HG02588 (cell line): ENCODE data around the gene ADAM11.
"Not testable (repeated sequence)": the region's sequence is repeated elsewhere in the genome, so short reads cannot be mapped to it uniquely, and the experiment has no call there.

Experiments used
- ATAC-seq: cut with Tn5 transposase; IDR thresholded peaks from one replicate; pipeline ENCODE4 v1.9.1; 2021; ENCODE audit warnings: mild to moderate bottlenecking, moderate library complexity; ENCODE audit not compliant: unreplicated experiment

The ADAM11 gene, protein sequence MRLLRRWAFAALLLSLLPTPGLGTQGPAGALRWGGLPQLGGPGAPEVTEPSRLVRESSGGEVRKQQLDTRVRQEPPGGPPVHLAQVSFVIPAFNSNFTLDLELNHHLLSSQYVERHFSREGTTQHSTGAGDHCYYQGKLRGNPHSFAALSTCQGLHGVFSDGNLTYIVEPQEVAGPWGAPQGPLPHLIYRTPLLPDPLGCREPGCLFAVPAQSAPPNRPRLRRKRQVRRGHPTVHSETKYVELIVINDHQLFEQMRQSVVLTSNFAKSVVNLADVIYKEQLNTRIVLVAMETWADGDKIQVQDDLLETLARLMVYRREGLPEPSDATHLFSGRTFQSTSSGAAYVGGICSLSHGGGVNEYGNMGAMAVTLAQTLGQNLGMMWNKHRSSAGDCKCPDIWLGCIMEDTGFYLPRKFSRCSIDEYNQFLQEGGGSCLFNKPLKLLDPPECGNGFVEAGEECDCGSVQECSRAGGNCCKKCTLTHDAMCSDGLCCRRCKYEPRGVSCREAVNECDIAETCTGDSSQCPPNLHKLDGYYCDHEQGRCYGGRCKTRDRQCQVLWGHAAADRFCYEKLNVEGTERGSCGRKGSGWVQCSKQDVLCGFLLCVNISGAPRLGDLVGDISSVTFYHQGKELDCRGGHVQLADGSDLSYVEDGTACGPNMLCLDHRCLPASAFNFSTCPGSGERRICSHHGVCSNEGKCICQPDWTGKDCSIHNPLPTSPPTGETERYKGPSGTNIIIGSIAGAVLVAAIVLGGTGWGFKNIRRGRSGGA

GRCh38 chr17:44758414-44759085, at the start of gene ADAM11:
Gene ADAM11, plus strand, starts transcription at chr17:44758988. Its CDS starts 212 bp downstream, at chr17:44759200.
- no peak for ATAC-seq

- ATAC-seq: no peak
Observed at GRCh38 chr17:44719444-44719843, 39.3 kb upstream of the ADAM11 start.

GRCh38 chr17:44722254-44722653, 36.5 kb upstream of the ADAM11 start:
- ATAC-seq: no peak

GRCh38 chr17:44726121-44726520, 32.7 kb upstream of the ADAM11 start:
- ATAC-seq: not testable (repeated sequence)

GRCh38 chr17:44733753-44734152, 25.0 kb upstream of the ADAM11 start:
- ATAC-seq: no peak

GRCh38 chr17:44734272-44734671, 24.5 kb upstream of the ADAM11 start:
- ATAC-seq: no peak

DNA sequence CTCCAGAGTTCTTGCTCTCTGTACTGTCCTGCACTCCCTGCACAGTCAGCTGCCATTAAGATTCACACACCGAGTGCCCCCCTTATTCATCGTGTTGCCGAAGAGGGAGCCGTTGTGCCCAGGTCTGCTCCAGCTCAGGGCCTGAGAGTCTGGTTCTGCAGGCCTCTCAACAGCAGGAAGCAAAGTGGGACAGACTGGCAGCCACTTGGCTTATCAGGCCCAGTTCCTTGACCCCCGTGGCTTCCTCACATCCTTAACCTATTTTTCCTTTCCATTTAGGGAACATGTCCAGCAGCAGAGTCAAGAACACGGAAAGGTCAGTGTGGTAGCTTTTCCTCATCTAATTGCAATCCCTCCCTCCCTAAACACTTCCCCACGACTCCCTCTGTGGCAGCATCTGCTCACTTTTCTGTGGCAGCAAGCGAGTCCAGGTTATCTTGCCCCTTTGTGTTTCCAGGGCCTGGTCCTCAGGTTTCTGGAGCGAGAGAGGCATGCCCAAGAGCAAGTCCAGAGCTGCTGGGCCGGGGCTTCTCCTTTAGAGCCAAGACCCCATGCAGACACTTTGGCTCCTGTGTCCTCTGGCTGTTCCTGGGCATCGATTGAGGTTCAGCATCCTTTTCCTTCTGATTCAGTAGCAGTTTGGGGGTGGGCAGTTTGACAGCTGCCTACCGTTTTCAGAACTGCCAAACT, 22.1 kb upstream of the ADAM11 start:
- ATAC-seq: no peak

DNA sequence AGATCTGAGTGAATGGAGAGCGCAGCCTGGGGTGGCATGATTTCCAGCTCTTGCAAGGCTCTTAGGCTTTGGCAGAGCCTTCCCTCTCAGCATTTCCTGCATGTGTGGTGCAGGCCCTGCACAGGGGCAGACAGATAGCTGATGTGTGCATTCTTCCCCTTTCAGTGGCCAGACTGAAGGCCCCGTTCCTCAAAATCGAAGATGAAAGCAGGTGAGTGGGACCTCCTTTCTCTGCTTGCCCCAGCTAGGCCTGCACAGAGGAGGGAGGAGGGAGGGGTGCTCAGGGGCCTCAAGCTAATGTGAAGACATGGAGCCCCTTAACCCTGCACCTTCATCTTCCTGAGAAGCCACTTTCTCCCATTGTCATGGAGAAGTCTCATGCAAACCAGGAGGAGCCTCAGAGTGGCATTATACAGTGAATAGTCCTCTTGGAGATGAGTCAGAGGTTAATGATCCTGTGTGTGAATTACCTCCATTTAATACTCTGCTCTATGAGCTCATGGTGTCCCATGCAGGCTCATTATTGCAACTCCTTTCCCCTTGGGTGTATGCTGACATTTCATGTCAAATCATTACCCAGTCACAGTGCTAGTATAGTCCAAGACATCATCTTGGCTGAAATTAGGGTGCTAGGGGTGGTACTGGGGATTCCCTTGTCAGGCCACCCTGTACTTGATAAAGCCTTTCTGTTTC, 20.4 kb upstream of the ADAM11 start:
- no peak for ATAC-seq

- ATAC-seq: no peak
Observed at GRCh38 chr17:44741316-44741715, 17.5 kb upstream of the ADAM11 start.

GRCh38 chr17:44745301-44745700, 13.5 kb upstream of the ADAM11 start:
- no peak for ATAC-seq

GRCh38 chr17:44745738-44746137, 13.1 kb upstream of the ADAM11 start:
- not testable (repeated sequence) for ATAC-seq

DNA sequence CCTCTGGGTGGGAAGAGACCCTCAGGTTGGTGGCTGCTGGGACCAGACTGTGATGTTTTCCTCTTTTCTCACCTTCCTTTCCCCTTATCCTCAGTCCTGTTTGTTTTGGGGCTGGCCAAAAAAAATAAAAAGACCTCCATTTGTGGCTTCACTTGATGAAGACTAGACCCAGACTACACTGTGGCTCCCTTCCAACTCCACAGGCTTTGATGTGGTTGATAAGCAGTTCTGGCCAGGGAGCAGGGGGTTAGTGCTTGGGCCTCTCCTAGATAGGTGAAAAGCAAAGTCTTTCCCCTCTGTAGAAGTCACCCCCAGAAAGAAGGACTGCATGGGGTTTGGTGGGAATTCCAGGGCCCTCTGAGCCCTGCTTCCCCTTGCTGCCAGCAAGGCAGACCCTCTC, 11.2 kb upstream of the ADAM11 start:
- no peak for ATAC-seq

DNA sequence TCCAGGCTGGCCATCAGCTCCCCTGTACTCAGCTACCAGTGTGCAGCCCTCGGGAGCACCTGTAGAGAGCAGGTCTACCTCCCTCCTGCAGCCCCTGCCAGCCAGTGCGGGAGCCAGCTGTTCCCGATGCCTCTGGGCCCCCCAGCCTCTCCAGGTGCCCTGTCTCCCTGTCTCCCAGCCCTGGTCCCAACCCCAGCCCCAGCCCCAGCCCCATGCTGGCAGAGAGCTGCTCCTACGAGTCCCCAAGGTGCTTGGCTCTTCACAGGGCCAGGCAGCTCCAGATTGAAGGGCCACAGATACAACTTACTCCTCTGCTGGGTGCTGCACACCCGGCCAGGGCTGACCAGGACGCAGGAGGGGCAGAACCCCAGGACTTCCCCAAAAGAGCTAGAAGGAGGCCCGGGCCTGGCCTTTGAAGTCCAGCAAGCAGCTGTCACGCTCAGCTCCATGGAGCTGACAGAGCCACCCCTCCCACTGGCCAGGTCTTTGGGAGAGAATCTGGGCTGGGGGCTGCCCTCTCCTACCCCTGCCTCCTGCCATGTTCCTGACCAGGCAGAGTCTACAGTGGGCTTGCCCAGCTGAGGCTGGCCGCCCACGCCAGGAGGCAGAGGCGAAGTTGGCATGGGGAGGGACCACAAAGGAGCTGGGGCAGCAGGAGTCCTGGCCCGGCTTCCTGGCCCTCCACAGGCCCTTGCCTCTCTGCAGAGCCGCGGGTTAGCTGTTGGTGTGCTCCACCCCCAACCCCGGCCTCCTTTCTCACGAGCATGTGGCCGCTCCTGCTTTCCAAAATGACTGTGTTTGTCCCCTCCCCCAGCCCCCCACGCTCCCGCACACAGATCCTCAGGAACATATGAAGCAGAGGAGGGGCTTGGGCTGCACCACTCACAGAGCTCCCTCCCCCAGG, 9.5 kb upstream of the ADAM11 start:
- ATAC-seq: no peak

GRCh38 chr17:44749980-44750318, 8.8 kb upstream of the ADAM11 start:
- ATAC-seq: no peak

DNA sequence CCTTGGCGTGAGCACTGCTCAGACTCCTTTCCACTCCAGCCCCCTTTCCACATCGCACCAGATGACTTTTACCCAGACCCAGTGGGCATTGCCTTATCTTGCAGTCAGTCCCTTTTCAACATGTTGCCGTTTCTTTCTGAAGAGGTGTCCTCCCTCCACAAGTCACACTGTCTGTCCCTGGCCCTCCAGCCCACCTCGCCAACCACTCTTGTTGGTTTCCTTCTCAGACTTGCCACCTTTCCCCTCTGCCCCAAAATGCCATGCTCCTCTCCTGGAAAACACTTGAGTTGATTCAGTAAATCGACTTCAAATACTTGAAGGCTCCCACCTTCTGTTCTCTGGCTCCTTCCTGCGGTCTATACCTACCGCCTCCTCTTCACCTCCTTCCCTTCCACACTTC, 7.5 kb upstream of the ADAM11 start:
- ATAC-seq: no peak

- no peak for ATAC-seq
Observed at GRCh38 chr17:44751806-44752205, 7.0 kb upstream of the ADAM11 start.

DNA sequence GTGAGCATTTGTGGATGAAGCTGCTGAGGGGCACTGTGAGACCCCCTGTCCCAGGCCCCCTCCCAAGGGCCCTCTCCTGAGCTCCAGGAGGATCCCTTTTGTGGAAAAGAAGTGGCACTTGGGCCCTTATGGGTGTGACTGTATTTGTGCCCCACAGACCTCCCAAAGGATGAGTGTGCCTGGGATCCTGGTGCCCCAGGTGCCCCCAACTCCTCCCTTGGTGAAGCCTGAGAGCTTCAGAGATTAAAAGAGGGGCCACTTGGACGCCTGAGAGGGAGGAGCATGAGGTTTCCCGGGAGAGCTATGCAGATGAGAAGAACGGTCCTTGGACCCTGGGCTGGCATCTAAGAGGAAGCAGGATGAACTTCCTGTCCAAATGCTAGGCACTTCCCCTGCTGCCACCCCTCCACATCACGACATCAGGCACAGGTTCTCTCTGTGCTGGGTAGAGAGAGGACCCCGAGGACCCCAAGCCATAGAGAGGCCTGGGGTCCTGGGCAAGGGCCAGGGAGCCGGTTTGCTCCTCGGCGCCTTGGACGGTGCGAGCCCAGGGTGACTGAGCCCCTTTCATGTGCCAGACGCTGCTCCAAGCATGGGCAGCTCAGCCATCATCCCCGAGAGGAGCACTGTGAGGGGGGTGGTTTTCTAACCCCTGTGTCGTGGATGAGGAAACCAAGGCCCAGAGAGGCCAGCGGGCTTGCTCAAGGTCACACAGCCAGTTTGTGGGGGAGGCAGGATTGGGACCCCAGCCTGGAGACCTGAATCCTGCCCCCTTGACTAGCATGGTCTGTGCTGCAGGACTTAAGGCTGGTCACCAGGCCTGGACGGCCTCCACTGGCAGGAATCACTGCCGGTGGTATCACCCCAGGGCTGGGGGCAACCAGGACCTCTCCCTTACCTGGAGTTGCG, 5.6 kb upstream of the ADAM11 start:
- ATAC-seq: no peak

GRCh38 chr17:44754276-44754675, 4.5 kb upstream of the ADAM11 start:
- no peak for ATAC-seq
